ENCODE measurements around the gene MAD1L1.

MAD1L1 gene

GRCh38 chr7:2125931-2126330 is 106.8 kb downstream of the MAD1L1 start:
- CTCF ChIA-PET = no interaction called here
- Mint-ChIP-seq H3K36me3 (no peaks in the 10 kb centered on the region), H3K4me3 (no peak overlapping the region), H3K9me3 (no peaks in the 10 kb centered on the region), H3K27ac (no peak overlapping the region), H3K4me1 (no peaks in the 10 kb centered on the region), H3K27me3 (no peaks in the 10 kb centered on the region)
- DNase-seq = no peak

GRCh38 chr7:2124604-2125345 is 108.0 kb downstream of the MAD1L1 start:
- no peaks in the 10 kb centered on the region for H3K27me3 Mint-ChIP-seq
- H3K4me1 Mint-ChIP-seq = peaks cover 10% of the 10 kb centered on the region
- H3K9me3 Mint-ChIP-seq = no peaks in the 10 kb centered on the region
- peaks cover 1% of the 10 kb centered on the region for H3K36me3 Mint-ChIP-seq
- CTCF ChIA-PET = no interaction called here
- no peak overlapping the region for H3K27ac Mint-ChIP-seq
- H3K4me3 Mint-ChIP-seq = no peak overlapping the region
- DNase-seq = no peak

- no peak for DNase-seq
- Mint-ChIP-seq H3K27me3 (no peaks in the 10 kb centered on the region), H3K4me3 (no peak overlapping the region), H3K4me1 (peaks cover 18% of the 10 kb centered on the region), H3K27ac (no peak overlapping the region), H3K9me3 (no peaks in the 10 kb centered on the region), H3K36me3 (peaks cover 1% of the 10 kb centered on the region)
- CTCF ChIA-PET = no interaction called here
Measured at GRCh38 chr7:2123916-2124315, 108.8 kb downstream of the MAD1L1 start.

- no peak overlapping the region for H3K27ac Mint-ChIP-seq
- H3K4me3 Mint-ChIP-seq = no peak overlapping the region
- no peak for DNase-seq
Measured at GRCh38 chr7:2123360-2123759, 109.4 kb downstream of the MAD1L1 start.

GRCh38 chr7:2122651-2123050 is 110.1 kb downstream of the MAD1L1 start:
- Mint-ChIP-seq H3K36me3 (peaks cover 1% of the 10 kb centered on the region), H3K27me3 (no peaks in the 10 kb centered on the region), H3K27ac (no peak overlapping the region), H3K4me3 (no peak overlapping the region), H3K9me3 (no peaks in the 10 kb centered on the region), H3K4me1 (peaks cover 21% of the 10 kb centered on the region)
- CTCF ChIA-PET = no interaction called here
- DNase-seq = no peak

More at GRCh38 chr7:2123360-2123759, 109.4 kb downstream of the MAD1L1 start:
- Mint-ChIP-seq H3K36me3 (peaks cover 1% of the 10 kb centered on the region), H3K4me1 (peaks cover 18% of the 10 kb centered on the region), H3K27me3 (no peaks in the 10 kb centered on the region), H3K9me3 (no peaks in the 10 kb centered on the region)
- CTCF ChIA-PET = no interaction called here

- H3K9me3 Mint-ChIP-seq = no peaks in the 10 kb centered on the region
- CTCF ChIA-PET = no interaction called here
- H3K27me3 Mint-ChIP-seq = no peaks in the 10 kb centered on the region
- no peak overlapping the region for H3K27ac Mint-ChIP-seq
- no peak overlapping the region for H3K4me3 Mint-ChIP-seq
- peaks cover 1% of the 10 kb centered on the region for H3K36me3 Mint-ChIP-seq
- DNase-seq = no peak
- H3K4me1 Mint-ChIP-seq = peaks cover 23% of the 10 kb centered on the region
Measured at GRCh38 chr7:2120841-2121830, 111.6 kb downstream of the MAD1L1 start.

- H3K27ac Mint-ChIP-seq = peak overlapping the region; percentile 79
- peaks cover 23% of the 10 kb centered on the region for H3K4me1 Mint-ChIP-seq
- H3K27me3 Mint-ChIP-seq = no peaks in the 10 kb centered on the region
- no peaks in the 10 kb centered on the region for H3K9me3 Mint-ChIP-seq
- DNase-seq = peak; percentile 77
- no peak overlapping the region for H3K4me3 Mint-ChIP-seq
- CTCF ChIA-PET = interaction anchor here (0.6 to 0.9 kb wide), 2 partner anchors 11 to 198 kb away, joined by 3 to 4 read pairs; no protein-coding TSS in a partner anchor
- peaks cover 1% of the 10 kb centered on the region for H3K36me3 Mint-ChIP-seq
Measured at GRCh38 chr7:2120251-2120660, 112.5 kb downstream of the MAD1L1 start.

- Mint-ChIP-seq H3K9me3 (no peaks in the 10 kb centered on the region), H3K4me1 (peaks cover 23% of the 10 kb centered on the region), H3K27me3 (no peaks in the 10 kb centered on the region), H3K4me3 (no peak overlapping the region), H3K36me3 (peaks cover 4% of the 10 kb centered on the region), H3K27ac (no peak overlapping the region)
- DNase-seq = no peak
- CTCF ChIA-PET = interaction anchor here (0.9 kb wide), 1 partner anchor 91 kb away, joined by 3 read pairs; no protein-coding TSS in a partner anchor
Measured at GRCh38 chr7:2118630-2119190, 114.0 kb downstream of the MAD1L1 start.

GRCh38 chr7:2118056-2118455 is 114.7 kb downstream of the MAD1L1 start:
- CTCF ChIA-PET = interaction anchor here (0.9 kb wide), 1 partner anchor 91 kb away, joined by 3 read pairs; no protein-coding TSS in a partner anchor
- H3K27me3 Mint-ChIP-seq = no peaks in the 10 kb centered on the region
- H3K27ac Mint-ChIP-seq = no peak overlapping the region
- H3K36me3 Mint-ChIP-seq = peaks cover 4% of the 10 kb centered on the region
- H3K9me3 Mint-ChIP-seq = no peaks in the 10 kb centered on the region
- H3K4me3 Mint-ChIP-seq = no peak overlapping the region
- no peak for DNase-seq
- H3K4me1 Mint-ChIP-seq = peaks cover 23% of the 10 kb centered on the region

- Mint-ChIP-seq H3K27ac (no peak overlapping the region), H3K27me3 (no peaks in the 10 kb centered on the region), H3K9me3 (no peaks in the 10 kb centered on the region), H3K4me1 (peaks cover 27% of the 10 kb centered on the region), H3K4me3 (no peak overlapping the region), H3K36me3 (peaks cover 4% of the 10 kb centered on the region)
- no peak for DNase-seq
- CTCF ChIA-PET = no interaction called here
Measured at GRCh38 chr7:2117646-2118045, 115.1 kb downstream of the MAD1L1 start.

- no peak overlapping the region for H3K27ac Mint-ChIP-seq
- no peak for DNase-seq
- H3K9me3 Mint-ChIP-seq = no peaks in the 10 kb centered on the region
Measured at GRCh38 chr7:2116989-2117591, 115.7 kb downstream of the MAD1L1 start.

GRCh38 chr7:2116448-2116810 is 116.3 kb downstream of the MAD1L1 start:
- CTCF ChIA-PET = no interaction called here
- no peak overlapping the region for H3K27ac Mint-ChIP-seq

More at GRCh38 chr7:2116989-2117591, 115.7 kb downstream of the MAD1L1 start:
- H3K4me3 Mint-ChIP-seq = no peak overlapping the region
- H3K27me3 Mint-ChIP-seq = no peaks in the 10 kb centered on the region
- peaks cover 33% of the 10 kb centered on the region for H3K4me1 Mint-ChIP-seq
- CTCF ChIA-PET = no interaction called here
- H3K36me3 Mint-ChIP-seq = peaks cover 4% of the 10 kb centered on the region

GRCh38 chr7:2115760-2116447 is 116.8 kb downstream of the MAD1L1 start:
- peaks cover 4% of the 10 kb centered on the region for H3K36me3 Mint-ChIP-seq
- no peaks in the 10 kb centered on the region for H3K9me3 Mint-ChIP-seq
- H3K27ac Mint-ChIP-seq = no peak overlapping the region
- CTCF ChIA-PET = no interaction called here
- peaks cover 40% of the 10 kb centered on the region for H3K4me1 Mint-ChIP-seq
- no peak for DNase-seq
- no peak overlapping the region for H3K4me3 Mint-ChIP-seq
- H3K27me3 Mint-ChIP-seq = no peaks in the 10 kb centered on the region

More at GRCh38 chr7:2116448-2116810, 116.3 kb downstream of the MAD1L1 start:
- Mint-ChIP-seq H3K4me1 (peaks cover 37% of the 10 kb centered on the region), H3K4me3 (no peak overlapping the region), H3K27me3 (no peaks in the 10 kb centered on the region), H3K9me3 (no peaks in the 10 kb centered on the region), H3K36me3 (peaks cover 4% of the 10 kb centered on the region)
- DNase-seq = no peak
